SK-N-SH (cell line): ENCODE results near the gene MAPKBP1.

Source experiments
- EP300 ChIP-seq, 2 experiments: IDR thresholded peaks; 2 replicates each; pipeline versions ENCODE4 v1.4.0 to v1.6.1; 2012; ENCODE audit warnings: borderline replicate concordance in 1 of 2, low read depth in 1 of 2, low read length in 1 of 2
- EZH2phosphoT487 ChIP-seq: fragments of 200-600 bp; sonication (generic); IDR thresholded peaks from 2 replicates; pipeline ENCODE4 v1.6.1; 2017; ENCODE audit warnings: low read depth, mixed run types, mild to moderate bottlenecking, antibody characterized with exemption, moderate library complexity, borderline replicate concordance
- MXI1 ChIP-seq: IDR thresholded peaks from 2 replicates; pipeline ENCODE4 v1.6.1; 2012; ENCODE audit warnings: mild to moderate bottlenecking, low read depth, low read length, improper control_type of control experiment
- PBX3 ChIP-seq: IDR thresholded peaks from 2 replicates; pipeline ENCODE4; 2012
- POLR2AphosphoS5 ChIP-seq: IDR thresholded peaks from 2 replicates; pipeline ENCODE4 v1.6.1; 2012; ENCODE audit warnings: low read depth, low read length
- TF ChIP-seq, protein P1 (sequence below): fragments of 200-600 bp; sonication (generic); IDR thresholded peaks from 2 replicates; pipeline ENCODE4 v1.6.1; 2017; ENCODE audit warnings: antibody characterized with exemption, mild to moderate bottlenecking, moderate library complexity
- TF ChIP-seq, protein P2 (sequence below): IDR thresholded peaks from 2 replicates; pipeline ENCODE4 v1.6.1; 2012; ENCODE audit warnings: mild to moderate bottlenecking, low read depth, low read length, moderate library complexity
- TF ChIP-seq, protein P3 (sequence below): IDR thresholded peaks from 2 replicates; pipeline ENCODE4 v1.4.0; 2012; ENCODE audit warnings: low read depth, borderline replicate concordance

DNA sequence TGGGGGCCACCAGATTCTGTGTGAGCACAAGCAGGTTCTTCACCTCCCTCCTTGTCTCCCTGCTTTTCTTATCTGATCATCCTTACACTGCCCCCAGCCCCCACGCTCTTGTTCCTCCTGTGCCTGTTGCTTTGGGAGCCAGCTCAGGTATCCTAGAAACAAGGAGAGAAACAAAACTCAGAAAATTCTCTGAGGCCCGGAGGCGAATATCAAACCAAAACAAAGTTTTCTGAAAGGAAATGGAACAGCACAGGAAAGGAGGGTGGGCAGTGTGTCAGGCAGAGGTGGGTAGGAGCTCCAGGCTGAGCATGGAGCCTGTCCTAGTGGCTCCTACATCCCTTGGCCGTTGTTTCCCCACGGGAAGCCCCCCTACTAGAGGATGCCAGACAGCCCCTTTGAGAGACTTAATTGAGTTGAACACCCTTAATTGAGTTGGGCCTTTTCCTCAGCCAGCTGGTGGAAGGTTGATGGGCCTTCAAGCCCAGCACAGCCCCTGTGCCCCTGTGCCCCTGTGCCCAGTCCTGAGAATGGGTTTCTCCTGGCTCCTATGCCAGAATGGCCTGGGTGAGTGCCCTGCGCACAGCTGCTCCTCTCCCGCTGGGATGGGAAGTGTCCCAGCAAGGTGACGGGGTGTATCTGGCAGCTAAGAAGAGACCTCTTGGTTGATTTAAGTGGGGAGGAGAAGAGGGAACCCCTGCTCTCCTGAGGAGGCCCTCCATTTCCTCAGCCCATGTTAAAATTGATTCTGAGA is 30.8 kb downstream of the MAPKBP1 start:
- TF ChIP-seq, protein P1, sequence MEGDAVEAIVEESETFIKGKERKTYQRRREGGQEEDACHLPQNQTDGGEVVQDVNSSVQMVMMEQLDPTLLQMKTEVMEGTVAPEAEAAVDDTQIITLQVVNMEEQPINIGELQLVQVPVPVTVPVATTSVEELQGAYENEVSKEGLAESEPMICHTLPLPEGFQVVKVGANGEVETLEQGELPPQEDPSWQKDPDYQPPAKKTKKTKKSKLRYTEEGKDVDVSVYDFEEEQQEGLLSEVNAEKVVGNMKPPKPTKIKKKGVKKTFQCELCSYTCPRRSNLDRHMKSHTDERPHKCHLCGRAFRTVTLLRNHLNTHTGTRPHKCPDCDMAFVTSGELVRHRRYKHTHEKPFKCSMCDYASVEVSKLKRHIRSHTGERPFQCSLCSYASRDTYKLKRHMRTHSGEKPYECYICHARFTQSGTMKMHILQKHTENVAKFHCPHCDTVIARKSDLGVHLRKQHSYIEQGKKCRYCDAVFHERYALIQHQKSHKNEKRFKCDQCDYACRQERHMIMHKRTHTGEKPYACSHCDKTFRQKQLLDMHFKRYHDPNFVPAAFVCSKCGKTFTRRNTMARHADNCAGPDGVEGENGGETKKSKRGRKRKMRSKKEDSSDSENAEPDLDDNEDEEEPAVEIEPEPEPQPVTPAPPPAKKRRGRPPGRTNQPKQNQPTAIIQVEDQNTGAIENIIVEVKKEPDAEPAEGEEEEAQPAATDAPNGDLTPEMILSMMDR, result no peak
- TF ChIP-seq MXI1, result no peak
- no peak for TF ChIP-seq EZH2phosphoT487
- TF ChIP-seq, protein P2, sequence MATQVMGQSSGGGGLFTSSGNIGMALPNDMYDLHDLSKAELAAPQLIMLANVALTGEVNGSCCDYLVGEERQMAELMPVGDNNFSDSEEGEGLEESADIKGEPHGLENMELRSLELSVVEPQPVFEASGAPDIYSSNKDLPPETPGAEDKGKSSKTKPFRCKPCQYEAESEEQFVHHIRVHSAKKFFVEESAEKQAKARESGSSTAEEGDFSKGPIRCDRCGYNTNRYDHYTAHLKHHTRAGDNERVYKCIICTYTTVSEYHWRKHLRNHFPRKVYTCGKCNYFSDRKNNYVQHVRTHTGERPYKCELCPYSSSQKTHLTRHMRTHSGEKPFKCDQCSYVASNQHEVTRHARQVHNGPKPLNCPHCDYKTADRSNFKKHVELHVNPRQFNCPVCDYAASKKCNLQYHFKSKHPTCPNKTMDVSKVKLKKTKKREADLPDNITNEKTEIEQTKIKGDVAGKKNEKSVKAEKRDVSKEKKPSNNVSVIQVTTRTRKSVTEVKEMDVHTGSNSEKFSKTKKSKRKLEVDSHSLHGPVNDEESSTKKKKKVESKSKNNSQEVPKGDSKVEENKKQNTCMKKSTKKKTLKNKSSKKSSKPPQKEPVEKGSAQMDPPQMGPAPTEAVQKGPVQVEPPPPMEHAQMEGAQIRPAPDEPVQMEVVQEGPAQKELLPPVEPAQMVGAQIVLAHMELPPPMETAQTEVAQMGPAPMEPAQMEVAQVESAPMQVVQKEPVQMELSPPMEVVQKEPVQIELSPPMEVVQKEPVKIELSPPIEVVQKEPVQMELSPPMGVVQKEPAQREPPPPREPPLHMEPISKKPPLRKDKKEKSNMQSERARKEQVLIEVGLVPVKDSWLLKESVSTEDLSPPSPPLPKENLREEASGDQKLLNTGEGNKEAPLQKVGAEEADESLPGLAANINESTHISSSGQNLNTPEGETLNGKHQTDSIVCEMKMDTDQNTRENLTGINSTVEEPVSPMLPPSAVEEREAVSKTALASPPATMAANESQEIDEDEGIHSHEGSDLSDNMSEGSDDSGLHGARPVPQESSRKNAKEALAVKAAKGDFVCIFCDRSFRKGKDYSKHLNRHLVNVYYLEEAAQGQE, result no peak
- TF ChIP-seq, protein P3, sequence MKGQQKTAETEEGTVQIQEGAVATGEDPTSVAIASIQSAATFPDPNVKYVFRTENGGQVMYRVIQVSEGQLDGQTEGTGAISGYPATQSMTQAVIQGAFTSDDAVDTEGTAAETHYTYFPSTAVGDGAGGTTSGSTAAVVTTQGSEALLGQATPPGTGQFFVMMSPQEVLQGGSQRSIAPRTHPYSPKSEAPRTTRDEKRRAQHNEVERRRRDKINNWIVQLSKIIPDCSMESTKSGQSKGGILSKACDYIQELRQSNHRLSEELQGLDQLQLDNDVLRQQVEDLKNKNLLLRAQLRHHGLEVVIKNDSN, result no peak
- no peak for TF ChIP-seq PBX3
- no peak for TF ChIP-seq EP300 (IDR thresholded peaks at IDR 0.05; ENCODE audit: borderline replicate concordance in 1 of 2, low read depth in 1 of 2, low read length in 1 of 2)
- TF ChIP-seq POLR2AphosphoS5, result no peak
